HepG2 (cell line): ENCODE data around the gene GFER. TPM values are rescaled to one million over a fixed set of nuclear protein-coding genes. Genes with fewer than 3 reads are reported as not detected.
A peak's percentile ranks its signal among the peaks of the same experiment; 100 is the strongest.

Experiments
- ATAC-seq: fragments of 200-7000 bp; cut with Tn5 transposase; 3 replicates; pipeline ENCODE4 v1.9.1; 2020; ENCODE audit warnings: mild to moderate bottlenecking, moderate library complexity
- BruUV-seq: library from RNA; stranded (reverse); fragments of 400-500 nt; replicated peaks from 2 replicates; lab custom pipeline; 2021; lab: Mats Ljungman, UMichigan
- CTCF ChIA-PET: fragments of 300-600 bp; formaldehyde crosslinking; extraction: SDS; loops from one replicate; lab custom pipeline; 2021; ENCODE audit warnings: low total read pairs, inconsistent platforms, low intra/inter-chr PET ratio; lab: Yijun Ruan, JAX
- POLR2A ChIA-PET: fragments of 350-600 bp; sonication (Branson Sonifier 250); formaldehyde crosslinking; loops from one replicate; lab custom pipeline; 2020; ENCODE audit warnings: antibody characterized with exemption, inconsistent platforms; lab: Yijun Ruan, JAX
- DNase-seq: peaks from one replicate; pipeline ENCODE4 v3.0.0-alpha.2; 2015; ENCODE audit warnings: low spot score
- FAIRE-seq: peaks from 3 replicates; lab custom pipeline; 2011; peaks lifted over from hg19 to GRCh38; lab: Jason Lieb, UNC
- H2AFZ ChIP-seq: one replicate; pipeline ENCODE4 v1.6.1; 2011; ENCODE audit warnings: low read length, inconsistent platforms
- H3K27ac ChIP-seq: fragments of 300-600 bp; 3 replicates; pipeline ENCODE4 v1.8.0; 2011; ENCODE audit warnings: mixed run types, mild to moderate bottlenecking, mixed read lengths, low read length, inconsistent platforms; ENCODE audit not compliant: insufficient read depth; ENCODE audit errors: extremely low read length
- H3K27me3 ChIP-seq, 2 experiments: fragments of 200-600 bp in 1 of 2; 2 replicates in 1 of 2; 3 replicates in 1 of 2; pipeline versions ENCODE4 v1.6.0 to v1.8.0; 2011; ENCODE audit warnings: low read length in 2 of 2, mild to moderate bottlenecking in 2 of 2, moderate library complexity in 2 of 2, inconsistent platforms in 1 of 2; ENCODE audit not compliant: insufficient read depth in 2 of 2, control insufficient read depth in 1 of 2
- H3K36me3 ChIP-seq, 2 experiments: fragments of 200-600 bp in 1 of 2; replicated peaks in 1 of 2; 2 replicates in 1 of 2; 3 replicates in 1 of 2; pipeline versions ENCODE4 v1.5.1 to v1.8.0; 2011; ENCODE audit warnings: low read length in 2 of 2, inconsistent platforms in 1 of 2; ENCODE audit not compliant: insufficient read depth in 2 of 2, control insufficient read depth in 1 of 2
- H3K4me1 ChIP-seq: 2 replicates; pipeline ENCODE4 v1.5.1; 2012; ENCODE audit warnings: low read length, inconsistent platforms; ENCODE audit not compliant: insufficient read depth
- H3K4me2 ChIP-seq: 2 replicates; pipeline ENCODE4 v1.6.0; 2011; ENCODE audit warnings: low read depth, low read length, inconsistent platforms
- H3K4me3 ChIP-seq, 3 experiments: fragments of 200-600 bp in 1 of 3; sonication (generic), shearing (Covaris generic) in 1 of 3; replicated peaks in 1 of 3; 2 replicates each; pipeline ENCODE4 v1.5.1; 2011 to 2016; ENCODE audit warnings: low read length in 3 of 3, inconsistent platforms in 2 of 3, low read depth in 2 of 3, mild to moderate bottlenecking in 2 of 3, control low read depth in 1 of 3, mixed read lengths in 1 of 3; ENCODE audit not compliant: insufficient read depth in 1 of 3
- H3K79me2 ChIP-seq: one replicate; pipeline ENCODE4 v1.6.1; 2011; ENCODE audit warnings: low read length, inconsistent platforms; ENCODE audit not compliant: insufficient read depth
- H3K9ac ChIP-seq: 2 replicates; pipeline ENCODE4 v1.6.0; 2011; ENCODE audit warnings: mild to moderate bottlenecking, low read depth, low read length, inconsistent platforms; ENCODE audit not compliant: insufficient read depth
- H3K9me3 ChIP-seq: 2 replicates; pipeline ENCODE4 v1.5.1; 2012; ENCODE audit warnings: mild to moderate bottlenecking, low read length
- H4K20me1 ChIP-seq: 2 replicates; pipeline ENCODE4 v1.6.0; 2011; ENCODE audit warnings: inconsistent platforms, mild to moderate bottlenecking, low read length, moderate library complexity; ENCODE audit not compliant: insufficient read depth
- AGO2 ChIP-seq: fragments of 200-400 bp; formaldehyde crosslinking; optimal IDR thresholded peaks from 2 replicates; pipeline ENCODE3; 2017; ENCODE audit warnings: mild to moderate bottlenecking, low read depth, low read length, moderate library complexity
- ARHGAP35 ChIP-seq: sonication (generic); formaldehyde crosslinking; IDR thresholded peaks from 2 replicates; pipeline ENCODE4 v1.9.0; 2022; ENCODE audit warnings: mild to moderate bottlenecking, inconsistent platforms, moderate library complexity, missing genetic modification reagents, borderline replicate concordance
- CTCF ChIP-seq: sonication (generic); formaldehyde crosslinking; IDR thresholded peaks from 2 replicates; pipeline ENCODE4 v1.5.0; 2020; ENCODE audit warnings: mild to moderate bottlenecking, missing genetic modification reagents, moderate library complexity
- FOSL1 ChIP-seq: sonication (generic); formaldehyde crosslinking; IDR thresholded peaks from 2 replicates; pipeline ENCODE4 v1.9.0; 2021; ENCODE audit warnings: missing genetic modification reagents, borderline replicate concordance
- HNRNPL ChIP-seq: fragments of 200-400 bp; formaldehyde crosslinking; IDR thresholded peaks from 2 replicates; pipeline ENCODE4 v1.6.1; 2017; ENCODE audit warnings: mild to moderate bottlenecking, low read depth, low read length
- MAFG ChIP-seq: sonication (generic); formaldehyde crosslinking; IDR thresholded peaks from 2 replicates; pipeline ENCODE4 v1.5.1; 2020; ENCODE audit warnings: mild to moderate bottlenecking, missing genetic modification reagents
- RFXAP ChIP-seq: sonication (generic); formaldehyde crosslinking; IDR thresholded peaks from 2 replicates; pipeline ENCODE4 v1.4.0; 2020; ENCODE audit warnings: missing genetic modification reagents, borderline replicate concordance
- ZFP62 ChIP-seq: sonication (generic); formaldehyde crosslinking; IDR thresholded peaks from 2 replicates; pipeline ENCODE4 v1.4.0; 2020; ENCODE audit warnings: missing genetic modification reagents
- ZNF44 ChIP-seq: sonication (generic); formaldehyde crosslinking; IDR thresholded peaks from 2 replicates; pipeline ENCODE4 v1.5.1; 2020; ENCODE audit warnings: mild to moderate bottlenecking, missing genetic modification reagents
- ZNF543 ChIP-seq: sonication (generic); formaldehyde crosslinking; IDR thresholded peaks from 2 replicates; pipeline ENCODE4 v1.4.0; 2020; ENCODE audit warnings: mild to moderate bottlenecking, missing genetic modification reagents
- ZNF567 ChIP-seq: sonication (generic); formaldehyde crosslinking; IDR thresholded peaks from 2 replicates; pipeline ENCODE4 v1.8.1; 2023; ENCODE audit warnings: mild to moderate bottlenecking, missing genetic modification reagents, borderline replicate concordance
- ZNF691 ChIP-seq: sonication (generic); formaldehyde crosslinking; IDR thresholded peaks from 2 replicates; pipeline ENCODE4 v1.4.0; 2020; ENCODE audit warnings: missing genetic modification reagents, low read depth, mild to moderate bottlenecking, borderline replicate concordance
- ZNF83 ChIP-seq: sonication (generic); formaldehyde crosslinking; IDR thresholded peaks from 2 replicates; pipeline ENCODE4 v1.4.0; 2020; ENCODE audit warnings: missing genetic modification reagents, mild to moderate bottlenecking, borderline replicate concordance
- WGBS: methylation state at CpG from one replicate; pipeline ENCODE4 v1.1.6; 2017; ENCODE audit warnings: low lambda C conversion rate; 5-methylcytosine and 5-hydroxymethylcytosine counted together
- in situ Hi-C: cut with HindIII; loops from 2 replicates; pipeline ENCODE4 v1.10.0; 2017; ENCODE audit warnings: low pct_unique_long_range_greater_than_20kb; ENCODE audit not compliant: extremely low pct_ligation_motif_present
- intact Hi-C: fragments of 100-400 bp; cut with micrococcal nuclease; formaldehyde crosslinking; loops from one replicate; pipeline ENCODE4 v1.10.0; 2022; ENCODE audit not compliant: unreplicated experiment
- polyA plus RNA-seq, 8 experiments: library from polyadenylated mRNA; depleted of rRNA in 3 of 8; stranded (reverse) in 7 of 8; unstranded in 1 of 8; fragments of >200 nt; fragmentation: Illumina TruSeq in 4 of 8; extraction: Trizol in 4 of 8; gene quantifications; 2 replicates each; pipeline versions ENCODE4 v1.2.1 to v1.2.3, GENCODE V29; 2011 to 2016; ENCODE audit warnings: low read depth in 4 of 8, missing spikeins in 1 of 8, mixed read lengths in 1 of 8; ENCODE audit not compliant: insufficient read depth in 1 of 8
- total RNA-seq, 5 experiments: library from RNA; depleted of rRNA; stranded (reverse); fragments of >200 nt; fragmentation: Illumina TruSeq; extraction: Trizol; gene quantifications; 2 replicates each; pipeline ENCODE4 v1.2.3, GENCODE V29; 2016; ENCODE audit warnings: low read depth in 1 of 5

GFER gene
- total and polyA plus RNA-seq, 2 of the 13 experiments (the other 11 are each of a cell fraction or from before 2014, with no cell fraction given): 28.6 to 71.7 TPM

GRCh38 chr16:1968146-1968953 is 15.6 kb upstream of the GFER start:
- CTCF ChIA-PET: no interaction called here
- BruUV-seq: no TSS peak
- no peak overlapping the region for H2AFZ ChIP-seq
- peaks cover 29% of the 10 kb centered on the region for H3K4me1 ChIP-seq
- no peak overlapping the region for H3K27ac ChIP-seq
- 89% methylated on average over 20 of the region's 41 CpGs for WGBS
- no peaks in the 10 kb centered on the region; a peak in 1 of 5 replicates for H3K27me3 ChIP-seq
- ATAC-seq (no peak), DNase-seq (no peak), FAIRE-seq (no peak)
- H3K9me3 ChIP-seq: no peaks in the 10 kb centered on the region
- H3K4me2 ChIP-seq: no peak overlapping the region
- H4K20me1 ChIP-seq: peaks cover 10% of the 10 kb centered on the region
- intact Hi-C loops (no loop called here), in situ Hi-C loops (no loop called here)
- TF ChIP-seq CTCF (CRISPR knock-in tag) (no peak), AGO2 (peak; percentile 38)
- H3K79me2 ChIP-seq: peaks cover 33% of the 10 kb centered on the region
- peaks cover 2 to 6% of the 10 kb centered on the region in 2 experiments; a peak in 1 of 5 replicates for H3K36me3 ChIP-seq
- POLR2A ChIA-PET: interaction anchor here (1.0 to 1.3 kb wide), 2 partner anchors 25 to 40 kb away, joined by 3 to 4 read pairs; partner anchors contain the start of gene MSRB1
- H3K9ac ChIP-seq: no peak overlapping the region
- no peak overlapping the region for H3K4me3 ChIP-seq

GRCh38 chr16:1971796-1972489 is 12.1 kb upstream of the GFER start, which contains the start of gene TBL3:
TSS of gene TBL3 (plus strand) at chr16:1972053. CDS start at chr16:1972165, 112 bp downstream.
- H3K27me3 ChIP-seq: no peaks in the 10 kb centered on the region
- H3K4me1 ChIP-seq: peaks cover 21% of the 10 kb centered on the region
- no peaks in the 10 kb centered on the region for H3K9me3 ChIP-seq
- H4K20me1 ChIP-seq: no peaks in the 10 kb centered on the region
- ATAC-seq: peak; percentile 89
- intact Hi-C loops (no loop called here), in situ Hi-C loops (no loop called here)
- H3K36me3 ChIP-seq: peaks cover 18 to 26% of the 10 kb centered on the region in 2 experiments; a peak in 3 of 5 replicates
- H3K4me2 ChIP-seq: peak within 1 kb of the TSS; percentile 99
- peaks cover 14% of the 10 kb centered on the region for H3K79me2 ChIP-seq
- peak within 1 kb of the TSS; percentile 86 for H3K9ac ChIP-seq
- ChIA-PET CTCF (no interaction called here), POLR2A (interaction anchor here (1.0 to 2.8 kb wide), 13 partner anchors 8 to 189 kb away, joined by 3 to 26 read pairs (median 4); partner anchors contain the start of genes GFER, MSRB1, NDUFB10 and NUBP2)
- H3K4me3 ChIP-seq: peak within 1 kb of the TSS; percentile 74 to 99 (median 84)
- no TSS peak for BruUV-seq
- WGBS: 0% methylated on average over 4 of the region's 78 CpGs
- peak; percentile 62 for FAIRE-seq
- H2AFZ ChIP-seq: no peak within 1 kb of the TSS
- DNase-seq: peak; percentile 87
- H3K27ac ChIP-seq: peak within 1 kb of the TSS; percentile 75
- TF ChIP-seq RFXAP (CRISPR knock-in tag) (no peak; the same call in 1 of the 2 replicates), ZNF44 (peak; percentile 89), ZNF83 (CRISPR knock-in tag) (peak; percentile 76; the same call in 1 of the 2 replicates), HNRNPL (peak; percentile 67; the same call in 1 of the 2 replicates), ARHGAP35 (peak; percentile 93), FOSL1 (CRISPR knock-in tag) (no peak), ZNF691 (CRISPR knock-in tag) (peak; percentile 92), ZNF543 (peak; percentile 91), MAFG (CRISPR knock-in tag) (peak; percentile 61; the same call in 1 of the 2 replicates), ZNF567 (peak; percentile 97), ZFP62 (no peak)
